H9 (cell line): ENCODE results near the gene KIF16B. TPM values are rescaled to one million over a fixed set of nuclear protein-coding genes. Genes with fewer than 3 reads are reported as not detected.

Experiments
- DNase-seq: peaks from one replicate; pipeline ENCODE4 v3.0.0-alpha.2; 2017
- H2AFZ ChIP-seq: one replicate; pipeline ENCODE4 v1.6.1; 2013; ENCODE audit warnings: mild to moderate bottlenecking, low read length, control low read depth, moderate library complexity
- H2AK5ac ChIP-seq: 2 replicates; pipeline ENCODE4 v1.6.1; 2013; ENCODE audit warnings: low read length, control low read depth, mixed read lengths; ENCODE audit not compliant: insufficient read length
- H2BK120ac ChIP-seq: one replicate; pipeline ENCODE4 v1.6.1; 2013; ENCODE audit warnings: low read depth, mild to moderate bottlenecking, low read length, control low read depth, inconsistent platforms; ENCODE audit not compliant: poor library complexity, severe bottlenecking
- H2BK12ac ChIP-seq: 2 replicates; pipeline ENCODE4 v1.6.1; 2013; ENCODE audit warnings: low read length, control low read depth, mixed read lengths, low read depth; ENCODE audit not compliant: insufficient read length
- H2BK15ac ChIP-seq: 2 replicates; pipeline ENCODE4 v1.6.1; 2013; ENCODE audit warnings: low read depth, low read length, control low read depth
- H2BK20ac ChIP-seq: one replicate; pipeline ENCODE4 v1.6.1; 2013; ENCODE audit warnings: low read depth, mild to moderate bottlenecking, low read length, control low read depth, inconsistent platforms; ENCODE audit not compliant: poor library complexity, severe bottlenecking
- H2BK5ac ChIP-seq: 2 replicates; pipeline ENCODE4 v1.6.1; 2013; ENCODE audit warnings: low read length, control low read depth, mixed read lengths; ENCODE audit not compliant: insufficient read length
- H3K14ac ChIP-seq: 2 replicates; pipeline ENCODE4 v1.6.1; 2013; ENCODE audit warnings: low read length, control low read depth; ENCODE audit not compliant: insufficient read depth
- H3K18ac ChIP-seq: 2 replicates; pipeline ENCODE4 v1.6.1; 2013; ENCODE audit warnings: low read depth, mild to moderate bottlenecking, mixed read lengths, low read length, control low read depth; ENCODE audit not compliant: insufficient read length
- H3K23ac ChIP-seq: 2 replicates; pipeline ENCODE4 v1.6.1; 2013; ENCODE audit warnings: low read length, control low read depth, mixed read lengths, low read depth; ENCODE audit not compliant: insufficient read length
- H3K23me2 ChIP-seq: 2 replicates; pipeline ENCODE4 v1.6.1; 2013; ENCODE audit warnings: low read depth, mild to moderate bottlenecking, mixed read lengths, low read length, control low read depth; ENCODE audit not compliant: insufficient read length, poor library complexity, severe bottlenecking
- H3K27ac ChIP-seq: 2 replicates; pipeline ENCODE4 v1.5.1; 2013; ENCODE audit warnings: low read length, control low read depth, mixed read lengths, low read depth; ENCODE audit not compliant: insufficient read length
- H3K27me3 ChIP-seq: 2 replicates; pipeline ENCODE4 v1.6.1; 2013; ENCODE audit warnings: low read length, control low read depth, inconsistent platforms; ENCODE audit not compliant: insufficient read depth
- H3K4ac ChIP-seq: 2 replicates; pipeline ENCODE4 v1.6.1; 2013; ENCODE audit warnings: low read depth, mild to moderate bottlenecking, control low read depth, inconsistent platforms, low read length, moderate library complexity
- H3K4me1 ChIP-seq: 2 replicates; pipeline ENCODE4 v1.6.1; 2013; ENCODE audit warnings: low read length, control low read depth, inconsistent platforms; ENCODE audit not compliant: insufficient read depth
- H3K4me2 ChIP-seq: 2 replicates; pipeline ENCODE4 v1.6.1; 2013; ENCODE audit warnings: low read length, control low read depth, mixed read lengths; ENCODE audit not compliant: insufficient read length, insufficient read depth
- H3K56ac ChIP-seq: 2 replicates; pipeline ENCODE4 v1.6.1; 2013; ENCODE audit warnings: low read depth, mild to moderate bottlenecking, mixed read lengths, low read length, control low read depth; ENCODE audit not compliant: insufficient read length
- H3K79me1 ChIP-seq: 2 replicates; pipeline ENCODE4 v1.6.1; 2013; ENCODE audit warnings: low read depth, mild to moderate bottlenecking, moderate library complexity, low read length, control low read depth, inconsistent platforms; ENCODE audit not compliant: insufficient read depth, poor library complexity, severe bottlenecking
- H3K79me2 ChIP-seq: 2 replicates; pipeline ENCODE4 v1.6.1; 2013; ENCODE audit warnings: low read length, control low read depth, inconsistent platforms; ENCODE audit not compliant: insufficient read depth
- H3K9ac ChIP-seq: 2 replicates; pipeline ENCODE4 v1.6.1; 2013; ENCODE audit warnings: low read length, control low read depth, mixed read lengths; ENCODE audit not compliant: insufficient read length; ENCODE audit errors: extremely low read depth
- H3K9me3 ChIP-seq: one replicate; pipeline ENCODE4 v1.6.1; 2013; ENCODE audit warnings: low read depth, low read length, inconsistent platforms; ENCODE audit not compliant: control insufficient read depth
- H3T11ph ChIP-seq: one replicate; pipeline ENCODE4 v1.6.1; 2013; ENCODE audit warnings: mild to moderate bottlenecking, low read length, control low read depth, inconsistent platforms
- H4K20me1 ChIP-seq: one replicate; pipeline ENCODE4 v1.6.1; 2013; ENCODE audit not compliant: control insufficient read depth, insufficient read length, insufficient read depth
- H4K5ac ChIP-seq: 2 replicates; pipeline ENCODE4 v1.6.1; 2013; ENCODE audit warnings: low read depth, mild to moderate bottlenecking, mixed read lengths, low read length, control low read depth; ENCODE audit not compliant: insufficient read length
- H4K8ac ChIP-seq: replicated peaks from 2 replicates; pipeline ENCODE4 v1.6.1; 2013; ENCODE audit warnings: low read length, control low read depth, mixed read lengths, low read depth; ENCODE audit not compliant: insufficient read length
- H4K91ac ChIP-seq: 2 replicates; pipeline ENCODE4 v1.6.1; 2013; ENCODE audit warnings: low read depth, mild to moderate bottlenecking, moderate library complexity, mixed read lengths, low read length, control low read depth; ENCODE audit not compliant: insufficient read length
- H3K27ac Mint-ChIP-seq, 3 experiments: 2 replicates in 2 of 3; 3 replicates in 1 of 3; pipeline ENCODE4 v1.8.0; 2020 to 2021; ENCODE audit warnings: mixed read lengths in 3 of 3, mild to moderate bottlenecking in 1 of 3, moderate library complexity in 1 of 3
- H3K27me3 Mint-ChIP-seq: 2 replicates; pipeline ENCODE4 v1.8.0; 2021; ENCODE audit warnings: low read depth, mild to moderate bottlenecking, moderate library complexity, mixed read lengths
- H3K36me3 Mint-ChIP-seq, 3 experiments: 2 replicates in 2 of 3; 3 replicates in 1 of 3; pipeline ENCODE4 v1.8.0; 2020 to 2021; ENCODE audit warnings: low read depth in 3 of 3, mixed read lengths in 3 of 3; ENCODE audit not compliant: insufficient read depth in 1 of 3
- H3K4me1 Mint-ChIP-seq, 2 experiments: 2 replicates each; pipeline ENCODE4 v1.8.0; 2020; ENCODE audit warnings: mixed read lengths in 2 of 2
- H3K4me3 Mint-ChIP-seq, 2 experiments: 2 replicates in 1 of 2; 3 replicates in 1 of 2; pipeline ENCODE4 v1.8.0; 2020 to 2021; ENCODE audit warnings: mild to moderate bottlenecking in 2 of 2, mixed read lengths in 2 of 2, moderate library complexity in 1 of 2
- H3K9me3 Mint-ChIP-seq, 2 experiments: 2 replicates in 1 of 2; 3 replicates in 1 of 2; pipeline ENCODE4 v1.8.0; 2020; ENCODE audit warnings: mild to moderate bottlenecking in 2 of 2, mixed read lengths in 2 of 2, moderate library complexity in 1 of 2
- WGBS: extraction: QIAGEN DNeasy Blood & Tissue Kit; methylation state at CpG from one replicate; pipeline ENCODE4 v1.1.7; 2013; ENCODE audit warnings: missing lambda C conversion rate, low lambda C conversion rate, mixed read lengths; ENCODE audit not compliant: insufficient read length; ENCODE audit errors: extremely low coverage; 5-methylcytosine and 5-hydroxymethylcytosine counted together
- total RNA-seq: library from RNA; stranded (reverse); gene quantifications from 2 replicates; pipeline ENCODE4 v1.2.1, GENCODE V29; 2021
- TF ChIP-seq, protein P1 (sequence below): fragments of 200-600 bp; sonication (generic); conservative IDR thresholded peaks from 3 replicates; pipeline ENCODE4 v1.8.0; 2021; ENCODE audit warnings: antibody characterized with exemption, mild to moderate bottlenecking

KIF16B gene
- total RNA-seq, 1 experiment from 2014 or later, result 7.4 TPM

DNA sequence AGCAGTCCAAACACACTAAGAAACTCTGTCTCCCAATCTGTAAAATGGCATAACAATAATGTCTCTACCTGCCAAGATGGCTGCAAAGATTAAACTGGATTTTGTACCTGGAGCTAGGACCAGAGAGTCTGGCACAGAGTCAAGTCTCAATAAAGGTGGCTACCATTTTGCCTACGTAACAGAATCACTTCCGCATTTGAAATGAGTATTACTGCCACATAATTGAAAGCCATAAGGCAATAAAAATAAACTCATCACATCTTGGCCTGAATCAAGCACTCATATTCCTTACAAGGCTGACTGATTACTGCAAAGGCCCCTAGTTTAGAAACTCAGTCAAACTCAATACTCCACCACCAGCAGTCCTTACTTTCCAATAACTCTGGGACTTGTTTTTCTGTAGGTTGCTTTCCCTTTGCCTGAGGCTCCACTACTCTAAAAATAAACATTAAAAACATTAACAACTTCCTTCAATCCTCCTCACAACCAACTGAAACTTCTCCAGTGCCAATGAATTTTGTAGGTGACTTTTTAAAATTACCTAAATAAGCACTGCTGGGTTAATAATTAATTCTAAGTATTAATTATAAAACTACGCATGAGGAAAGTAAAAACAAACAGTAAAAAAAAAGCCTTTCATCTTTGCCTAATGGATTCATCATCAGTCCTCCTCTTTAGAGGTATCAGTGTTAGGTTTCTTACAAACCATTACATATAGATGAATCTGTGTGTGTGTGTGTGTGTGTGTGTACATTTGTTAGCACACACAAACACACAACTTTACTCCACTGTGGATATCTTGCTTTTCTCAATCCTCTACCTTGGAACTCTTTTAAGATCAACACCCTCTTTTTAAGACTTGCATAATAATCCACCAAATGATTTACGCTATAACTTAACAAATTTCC is 3.7 kb downstream of the KIF16B start:
- H4K91ac ChIP-seq, result no peak overlapping the region
- H2BK20ac ChIP-seq, result no peak overlapping the region
- H3K9me3 ChIP-seq, result no peaks in the 10 kb centered on the region
- no peaks in the 10 kb centered on the region for H3K4me1 ChIP-seq
- no peaks in the 10 kb centered on the region for H3K79me2 ChIP-seq
- H2BK15ac ChIP-seq, result no peak overlapping the region
- H3K27ac ChIP-seq, result no peak overlapping the region
- peaks cover 4% of the 10 kb centered on the region for H4K20me1 ChIP-seq
- H2BK120ac ChIP-seq, result no peak overlapping the region
- H3K4ac ChIP-seq, result no peak overlapping the region
- Mint-ChIP-seq H3K36me3 (no peaks in the 10 kb centered on the region; a peak in 1 of 7 replicates), H3K27ac (no peak overlapping the region), H3K27me3 (no peaks in the 10 kb centered on the region), H3K4me1 (peaks cover 23 to 30% of the 10 kb centered on the region in 2 experiments), H3K4me3 (no peak overlapping the region), H3K9me3 (no peaks in the 10 kb centered on the region)
- H2AK5ac ChIP-seq, result no peak overlapping the region
- no peak overlapping the region for H3K4me2 ChIP-seq
- TF ChIP-seq, protein P1, sequence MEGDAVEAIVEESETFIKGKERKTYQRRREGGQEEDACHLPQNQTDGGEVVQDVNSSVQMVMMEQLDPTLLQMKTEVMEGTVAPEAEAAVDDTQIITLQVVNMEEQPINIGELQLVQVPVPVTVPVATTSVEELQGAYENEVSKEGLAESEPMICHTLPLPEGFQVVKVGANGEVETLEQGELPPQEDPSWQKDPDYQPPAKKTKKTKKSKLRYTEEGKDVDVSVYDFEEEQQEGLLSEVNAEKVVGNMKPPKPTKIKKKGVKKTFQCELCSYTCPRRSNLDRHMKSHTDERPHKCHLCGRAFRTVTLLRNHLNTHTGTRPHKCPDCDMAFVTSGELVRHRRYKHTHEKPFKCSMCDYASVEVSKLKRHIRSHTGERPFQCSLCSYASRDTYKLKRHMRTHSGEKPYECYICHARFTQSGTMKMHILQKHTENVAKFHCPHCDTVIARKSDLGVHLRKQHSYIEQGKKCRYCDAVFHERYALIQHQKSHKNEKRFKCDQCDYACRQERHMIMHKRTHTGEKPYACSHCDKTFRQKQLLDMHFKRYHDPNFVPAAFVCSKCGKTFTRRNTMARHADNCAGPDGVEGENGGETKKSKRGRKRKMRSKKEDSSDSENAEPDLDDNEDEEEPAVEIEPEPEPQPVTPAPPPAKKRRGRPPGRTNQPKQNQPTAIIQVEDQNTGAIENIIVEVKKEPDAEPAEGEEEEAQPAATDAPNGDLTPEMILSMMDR, result no peak
- DNase-seq, result no peak
- H2BK12ac ChIP-seq, result no peak overlapping the region
- no peak overlapping the region for H4K5ac ChIP-seq
- no peaks in the 10 kb centered on the region for H3K27me3 ChIP-seq
- no peak overlapping the region for H4K8ac ChIP-seq
- no peak overlapping the region for H3T11ph ChIP-seq
- no peak overlapping the region for H3K18ac ChIP-seq
- WGBS, result 100% methylated on average over 1 of the region's 4 CpGs
- H3K23ac ChIP-seq, result no peak overlapping the region
- no peak overlapping the region for H3K14ac ChIP-seq
- no peak overlapping the region for H2AFZ ChIP-seq
- no peak overlapping the region for H2BK5ac ChIP-seq
- H3K9ac ChIP-seq, result no peak overlapping the region
- no peak overlapping the region for H3K56ac ChIP-seq
- H3K79me1 ChIP-seq, result no peaks in the 10 kb centered on the region
- no peaks in the 10 kb centered on the region for H3K23me2 ChIP-seq
